ENCODE data around the gene NAXE. TPM values are rescaled to one million over a fixed set of nuclear protein-coding genes. Genes with fewer than 3 reads are reported as not detected.
"Not testable (repeated sequence)": the region's sequence is repeated elsewhere in the genome, so short reads cannot be mapped to it uniquely, and the experiment has no call there.

The NAXE gene
- total RNA-seq, 1 donor from 2014 or later, result 32.8 TPM

- not testable (repeated sequence) for H3K27ac ChIP-seq; H3K4me3 Mint-ChIP-seq; H3K4me3 ChIP-seq; H3K4me2 ChIP-seq; H3K36me3 ChIP-seq; DNase-seq (ENCODE audit: low spot score); H3F3A ChIP-seq (ENCODE audit: low read depth); H4K20me1 ChIP-seq (ENCODE audit: low read depth); H3K4me1 Mint-ChIP-seq; H3K9ac ChIP-seq; H3K4me1 ChIP-seq; H3K27ac Mint-ChIP-seq; H3K9me3 ChIP-seq (ENCODE audit: low read depth); H3K36me3 Mint-ChIP-seq; H3K9me3 Mint-ChIP-seq; H3K79me2 ChIP-seq (ENCODE audit: low read depth); H2AFZ ChIP-seq (replicated peaks)
- H3K27me3 ChIP-seq, result peaks cover 99% of the 10 kb centered on the region
- H3K27me3 Mint-ChIP-seq (ENCODE audit: insufficient read depth, low read depth), result peaks cover 17% of the 10 kb centered on the region
- TF ChIP-seq, protein P1, sequence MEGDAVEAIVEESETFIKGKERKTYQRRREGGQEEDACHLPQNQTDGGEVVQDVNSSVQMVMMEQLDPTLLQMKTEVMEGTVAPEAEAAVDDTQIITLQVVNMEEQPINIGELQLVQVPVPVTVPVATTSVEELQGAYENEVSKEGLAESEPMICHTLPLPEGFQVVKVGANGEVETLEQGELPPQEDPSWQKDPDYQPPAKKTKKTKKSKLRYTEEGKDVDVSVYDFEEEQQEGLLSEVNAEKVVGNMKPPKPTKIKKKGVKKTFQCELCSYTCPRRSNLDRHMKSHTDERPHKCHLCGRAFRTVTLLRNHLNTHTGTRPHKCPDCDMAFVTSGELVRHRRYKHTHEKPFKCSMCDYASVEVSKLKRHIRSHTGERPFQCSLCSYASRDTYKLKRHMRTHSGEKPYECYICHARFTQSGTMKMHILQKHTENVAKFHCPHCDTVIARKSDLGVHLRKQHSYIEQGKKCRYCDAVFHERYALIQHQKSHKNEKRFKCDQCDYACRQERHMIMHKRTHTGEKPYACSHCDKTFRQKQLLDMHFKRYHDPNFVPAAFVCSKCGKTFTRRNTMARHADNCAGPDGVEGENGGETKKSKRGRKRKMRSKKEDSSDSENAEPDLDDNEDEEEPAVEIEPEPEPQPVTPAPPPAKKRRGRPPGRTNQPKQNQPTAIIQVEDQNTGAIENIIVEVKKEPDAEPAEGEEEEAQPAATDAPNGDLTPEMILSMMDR (IDR thresholded peaks at IDR 0.05), result peak; percentile 32
These were observed 39.6 kb downstream of the NAXE start for GRCh38 chr1:156631152-156631551.

- H3K27ac ChIP-seq, result no peak overlapping the region
- H3K4me2 ChIP-seq, result no peak overlapping the region
- peaks cover 99% of the 10 kb centered on the region for H3K27me3 ChIP-seq
- TF ChIP-seq EZH2 (IDR thresholded peaks at IDR 0.05) (no peak), EZH2phosphoT487 (IDR thresholded peaks at IDR 0.05) (no peak)
- Mint-ChIP-seq H3K4me1 (no peaks in the 10 kb centered on the region), H3K27ac (no peak overlapping the region), H3K9me3 (peaks cover 2% of the 10 kb centered on the region), H3K27me3 (ENCODE audit: insufficient read depth, low read depth) (peaks cover 21% of the 10 kb centered on the region), H3K4me3 (peak overlapping the region; percentile 38), H3K36me3 (no peaks in the 10 kb centered on the region)
- H3K4me3 ChIP-seq, result no peak overlapping the region
- no peaks in the 10 kb centered on the region for H3K9me3 ChIP-seq (ENCODE audit: low read depth)
- H3K9ac ChIP-seq, result no peak overlapping the region
- no peaks in the 10 kb centered on the region for H3K36me3 ChIP-seq
- no peaks in the 10 kb centered on the region for H3K79me2 ChIP-seq (ENCODE audit: low read depth)
- H2AFZ ChIP-seq (replicated peaks), result no peak overlapping the region
- no peaks in the 10 kb centered on the region for H3K4me1 ChIP-seq
- no peaks in the 10 kb centered on the region for H4K20me1 ChIP-seq (ENCODE audit: low read depth)
- no peak for DNase-seq (ENCODE audit: low spot score)
- H3F3A ChIP-seq (ENCODE audit: low read depth), result no peaks in the 10 kb centered on the region
These were observed 40.8 kb downstream of the NAXE start for GRCh38 chr1:156632355-156632754.

GRCh38 chr1:156638189-156638985 is 46.8 kb downstream of the NAXE start:
- no peak overlapping the region for H2AFZ ChIP-seq (replicated peaks)
- Mint-ChIP-seq H3K27me3 (ENCODE audit: insufficient read depth, low read depth) (peaks cover 36% of the 10 kb centered on the region), H3K4me3 (no peak overlapping the region), H3K27ac (no peak overlapping the region), H3K9me3 (no peaks in the 10 kb centered on the region), H3K36me3 (no peaks in the 10 kb centered on the region), H3K4me1 (peaks cover 34% of the 10 kb centered on the region)
- H3K27ac ChIP-seq, result no peak overlapping the region
- peaks cover 15% of the 10 kb centered on the region for H3K4me1 ChIP-seq
- TF ChIP-seq EZH2phosphoT487 (IDR thresholded peaks at IDR 0.05) (no peak), EZH2 (IDR thresholded peaks at IDR 0.05) (no peak)
- TF ChIP-seq, protein P1 (IDR thresholded peaks at IDR 0.05), result no peak
- no peak overlapping the region for H3K4me2 ChIP-seq
- peaks cover 33% of the 10 kb centered on the region for H3F3A ChIP-seq (ENCODE audit: low read depth)
- no peak overlapping the region for H3K9ac ChIP-seq
- no peak for DNase-seq (ENCODE audit: low spot score)
- H3K4me3 ChIP-seq, result no peak overlapping the region
- H3K27me3 ChIP-seq, result peaks cover 100% of the 10 kb centered on the region
- H3K9me3 ChIP-seq (ENCODE audit: low read depth), result no peaks in the 10 kb centered on the region
- no peaks in the 10 kb centered on the region for H3K79me2 ChIP-seq (ENCODE audit: low read depth)
- peaks cover 36% of the 10 kb centered on the region for H4K20me1 ChIP-seq (ENCODE audit: low read depth)
- H3K36me3 ChIP-seq, result no peaks in the 10 kb centered on the region

DNA sequence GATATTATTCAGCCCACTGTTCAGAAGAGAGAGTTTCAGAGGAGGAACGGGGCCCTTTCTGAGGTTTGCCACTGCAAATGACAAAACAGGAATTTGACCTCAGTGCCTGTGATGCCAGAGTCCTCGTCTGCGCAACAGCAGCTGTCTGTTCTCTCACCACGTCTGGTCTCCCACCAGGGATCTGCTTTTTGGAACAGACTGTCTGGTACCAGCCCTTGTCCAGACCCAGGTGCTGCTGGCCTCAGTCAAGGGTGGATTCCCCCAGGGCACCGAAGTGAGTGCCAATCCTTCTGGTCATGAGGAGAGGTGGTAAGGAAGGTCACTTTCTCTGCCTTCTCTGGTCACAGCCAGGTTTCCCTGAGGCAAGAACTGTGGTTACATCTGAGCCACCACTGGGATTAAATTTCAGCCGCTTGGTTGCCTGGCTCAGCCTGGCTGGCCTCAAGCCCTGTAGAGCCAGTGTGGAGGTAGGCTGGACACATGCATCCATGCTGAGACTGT is 48.1 kb downstream of the NAXE start:
- no peak for TF ChIP-seq EZH2phosphoT487 (IDR thresholded peaks at IDR 0.05)
- Histone ChIP-seq H3K4me3 (no peak overlapping the region), H3K27me3 (peaks cover 100% of the 10 kb centered on the region), H3K9me3 (ENCODE audit: low read depth) (no peaks in the 10 kb centered on the region), H3K4me1 (peaks cover 15% of the 10 kb centered on the region), H2AFZ (replicated peaks) (no peak overlapping the region), H3F3A (ENCODE audit: low read depth) (peaks cover 35% of the 10 kb centered on the region), H4K20me1 (ENCODE audit: low read depth) (peaks cover 45% of the 10 kb centered on the region), H3K36me3 (no peaks in the 10 kb centered on the region), H3K4me2 (no peak overlapping the region), H3K79me2 (ENCODE audit: low read depth) (no peaks in the 10 kb centered on the region), H3K27ac (no peak overlapping the region), H3K9ac (no peak overlapping the region)
- Mint-ChIP-seq H3K9me3 (no peaks in the 10 kb centered on the region), H3K27ac (no peak overlapping the region), H3K4me3 (no peak overlapping the region), H3K36me3 (no peaks in the 10 kb centered on the region), H3K4me1 (peaks cover 34% of the 10 kb centered on the region), H3K27me3 (ENCODE audit: insufficient read depth, low read depth) (peaks cover 42% of the 10 kb centered on the region)
- DNase-seq (ENCODE audit: low spot score), result no peak

Measured in neural progenitor cell (in vitro differentiated cells).